ENCODE results near the gene MRC1. TPM values are rescaled to one million over a fixed set of nuclear protein-coding genes. Genes with fewer than 3 reads are reported as not detected.

The MRC1 gene
- total RNA-seq, 6 donors from 2014 or later: 77.4 to 493 (median 121) TPM

- Histone ChIP-seq H3K9me3 (no peaks in the 10 kb centered on the region), H3K36me3 (no peaks in the 10 kb centered on the region), H3K27me3 (no peaks in the 10 kb centered on the region), H3K27ac (no peak overlapping the region), H3K4me3 (no peak overlapping the region), H3K4me1 (no peaks in the 10 kb centered on the region)
- TF ChIP-seq CTCF (IDR thresholded peaks at IDR 0.05) (no peak), POLR2A (IDR thresholded peaks at IDR 0.05) (no peak)
- ATAC-seq (ENCODE audit: low FRiP score in 2 of 2) (no peak), DNase-seq (no peak)
- 86% methylated on average over 9 of the region's 9 CpGs for WGBS, 2 donors
These were observed 82.3 kb downstream of the MRC1 start for GRCh38 chr10:17891435-17891834.

- peak overlapping the region in 1 of 4 donors; percentile 55 for H3K27ac ChIP-seq
- no peak for ATAC-seq (ENCODE audit: low FRiP score in 2 of 2)
- no peaks in the 10 kb centered on the region for H3K36me3 ChIP-seq
- TF ChIP-seq CTCF (IDR thresholded peaks at IDR 0.05) (no peak), EP300 (IDR thresholded peaks at IDR 0.05) (no peak), POLR2AphosphoS5 (IDR thresholded peaks at IDR 0.05) (no peak), POLR2A (IDR thresholded peaks at IDR 0.05) (no peak)
- no peak overlapping the region for H3K4me3 ChIP-seq
- no peaks in the 10 kb centered on the region for H3K4me1 ChIP-seq
- H3K27me3 ChIP-seq: no peaks in the 10 kb centered on the region
- no peaks in the 10 kb centered on the region for H3K9me3 ChIP-seq
- 75 to 89% methylated on average over 2 of the region's 2 CpGs for WGBS, 2 donors
- DNase-seq: no peak
These were observed 95.4 kb downstream of the MRC1 start for GRCh38 chr10:17904564-17904963.

- Histone ChIP-seq H3K27me3 (no peaks in the 10 kb centered on the region), H3K9me3 (no peaks in the 10 kb centered on the region), H3K36me3 (no peaks in the 10 kb centered on the region), H3K4me3 (no peak overlapping the region), H3K27ac (no peak overlapping the region), H3K4me1 (no peaks in the 10 kb centered on the region)
- ATAC-seq (ENCODE audit: low FRiP score in 2 of 2): no peak
- TF ChIP-seq EP300 (IDR thresholded peaks at IDR 0.05) (no peak), CTCF (IDR thresholded peaks at IDR 0.05) (no peak), POLR2A (IDR thresholded peaks at IDR 0.05) (no peak), POLR2AphosphoS5 (IDR thresholded peaks at IDR 0.05) (no peak)
- DNase-seq: no peak
- 82 to 83% methylated on average over 3 of the region's 3 CpGs for WGBS, 2 donors
These were observed 96.3 kb downstream of the MRC1 start for GRCh38 chr10:17905491-17905890.

- Histone ChIP-seq H3K27ac (no peak overlapping the region), H3K9me3 (no peaks in the 10 kb centered on the region), H3K4me3 (no peak overlapping the region), H3K27me3 (no peaks in the 10 kb centered on the region), H3K4me1 (no peaks in the 10 kb centered on the region), H3K36me3 (no peaks in the 10 kb centered on the region)
- WGBS, 2 donors: 50 to 58% methylated on average over 1 of the region's 1 CpG
- ATAC-seq (ENCODE audit: low FRiP score in 2 of 2) (no peak), DNase-seq (no peak)
- TF ChIP-seq CTCF (IDR thresholded peaks at IDR 0.05): no peak
These were observed 96.9 kb downstream of the MRC1 start for GRCh38 chr10:17906002-17906401.

- H3K27ac ChIP-seq: no peak overlapping the region
- no peak for DNase-seq
- no peaks in the 10 kb centered on the region for H3K4me1 ChIP-seq
- TF ChIP-seq EP300 (IDR thresholded peaks at IDR 0.05) (no peak), POLR2A (IDR thresholded peaks at IDR 0.05) (no peak), POLR2AphosphoS5 (IDR thresholded peaks at IDR 0.05) (no peak), CTCF (IDR thresholded peaks at IDR 0.05) (no peak)
- no peaks in the 10 kb centered on the region for H3K9me3 ChIP-seq
- H3K36me3 ChIP-seq: no peaks in the 10 kb centered on the region
- ATAC-seq (ENCODE audit: low FRiP score in 2 of 2): no peak
- H3K4me3 ChIP-seq: no peak overlapping the region
- no peaks in the 10 kb centered on the region for H3K27me3 ChIP-seq
- 88% methylated on average over 4 of the region's 4 CpGs for WGBS, 2 donors
These were observed 98.5 kb downstream of the MRC1 start for GRCh38 chr10:17907641-17908040.
